GM12878 (cell line): ENCODE measurements around the gene EIF4B. TPM values are rescaled to one million over a fixed set of nuclear protein-coding genes. Genes with fewer than 3 reads are reported as not detected.

ENCODE experiments used
- ATAC-seq: fragments of 200-7000 bp; cut with Tn5 transposase; 3 replicates; pipeline ENCODE4 v1.9.1; 2020; ENCODE audit warnings: mild to moderate bottlenecking, moderate library complexity
- BruUV-seq: library from RNA; stranded (reverse); fragments of 400-500 nt; replicated peaks from 2 replicates; lab custom pipeline; 2021; lab: Mats Ljungman, UMichigan
- CTCF ChIA-PET: fragments of 300-600 bp; sonication (Branson Sonifier 250); formaldehyde crosslinking; extraction: SDS; loops from one replicate; lab custom pipeline; 2021; ENCODE audit warnings: inconsistent platforms; lab: Yijun Ruan, JAX
- POLR2A ChIA-PET: fragments of 350-600 bp; formaldehyde crosslinking; extraction: SDS; loops from one replicate; lab custom pipeline; 2021; ENCODE audit warnings: inconsistent platforms; lab: Charles Lee
- RAD21 ChIA-PET: fragments of 300-600 bp; sonication (Branson Sonifier 250); formaldehyde crosslinking; loops from one replicate; lab custom pipeline; 2023; ENCODE audit warnings: antibody characterized with exemption; ENCODE audit not compliant: unreplicated experiment; lab: Charles Lee
- SMC1A ChIA-PET: fragments of 300-600 bp; sonication (Branson Sonifier 250); formaldehyde crosslinking; loops from one replicate; lab custom pipeline; 2023; ENCODE audit not compliant: unreplicated experiment, uncharacterized antibody; lab: Charles Lee
- DNase-seq: peaks from one replicate; pipeline ENCODE4 v3.0.0-alpha.2; 2011; ENCODE audit warnings: low read depth, low spot score
- FAIRE-seq: peaks from 3 replicates; lab custom pipeline; 2011; peaks lifted over from hg19 to GRCh38; lab: Jason Lieb, UNC
- H2AFZ ChIP-seq: 2 replicates; pipeline ENCODE4 v1.6.0; 2011; ENCODE audit warnings: low read depth, low read length, control low read depth; ENCODE audit not compliant: control insufficient read depth
- H3K27ac ChIP-seq: 2 replicates; pipeline ENCODE4 v1.5.1; 2011; ENCODE audit warnings: control low read depth; ENCODE audit not compliant: control insufficient read depth, insufficient read depth
- H3K27me3 ChIP-seq, 2 experiments: replicated peaks in 1 of 2; 2 replicates each; pipeline versions ENCODE4 v1.6.0 to v1.6.1; 2011; ENCODE audit warnings: low read length in 1 of 2; ENCODE audit not compliant: control insufficient read depth in 2 of 2, insufficient read depth in 2 of 2
- H3K36me3 ChIP-seq, 2 experiments: 2 replicates each; pipeline ENCODE4 v1.5.1; 2011; ENCODE audit warnings: low read length in 1 of 2; ENCODE audit not compliant: control insufficient read depth in 2 of 2, insufficient read depth in 2 of 2
- H3K4me1 ChIP-seq: 2 replicates; pipeline ENCODE4 v1.6.1; 2011; ENCODE audit warnings: mild to moderate bottlenecking, low read length, moderate library complexity, mixed read lengths; ENCODE audit not compliant: control insufficient read depth, insufficient read depth
- H3K4me2 ChIP-seq: 2 replicates; pipeline ENCODE4 v1.6.0; 2011; ENCODE audit warnings: control low read depth; ENCODE audit not compliant: control insufficient read depth, insufficient read depth
- H3K4me3 ChIP-seq: fragments of 200-600 bp; sonication (generic); 2 replicates; pipeline ENCODE4 v1.5.1; 2016
- H3K79me2 ChIP-seq: 2 replicates; pipeline ENCODE4 v1.6.0; 2011; ENCODE audit warnings: low read length; ENCODE audit not compliant: control insufficient read depth, insufficient read depth
- H3K9ac ChIP-seq: 2 replicates; pipeline ENCODE4 v1.8.0; 2011; ENCODE audit warnings: low read length, control low read depth, mixed read lengths; ENCODE audit not compliant: control insufficient read depth, insufficient read depth
- H3K9me3 ChIP-seq: replicated peaks from 3 replicates; pipeline ENCODE4 v1.5.1; 2011; ENCODE audit warnings: mild to moderate bottlenecking, low read length; ENCODE audit not compliant: control insufficient read depth, insufficient read depth
- H4K20me1 ChIP-seq: 2 replicates; pipeline ENCODE4 v1.6.0; 2011; ENCODE audit not compliant: control insufficient read depth, insufficient read depth
- BCLAF1 ChIP-seq: fragments of 450-650 bp; IDR thresholded peaks from 2 replicates; pipeline ENCODE4 v1.6.1; 2017; ENCODE audit warnings: antibody characterized with exemption, mild to moderate bottlenecking, moderate library complexity
- BMI1 ChIP-seq: fragments of 450-650 bp; IDR thresholded peaks from 2 replicates; pipeline ENCODE4 v1.6.1; 2016; ENCODE audit warnings: mild to moderate bottlenecking, moderate library complexity, borderline replicate concordance
- E2F8 ChIP-seq: fragments of 450-650 bp; IDR thresholded peaks from 2 replicates; pipeline ENCODE4 v1.6.1; 2018; ENCODE audit warnings: mild to moderate bottlenecking, low read depth, moderate library complexity; ENCODE audit not compliant: partially characterized antibody
- MTA3 ChIP-seq: IDR thresholded peaks from 2 replicates; pipeline ENCODE4 v1.6.1; 2012; ENCODE audit warnings: low read length, inconsistent platforms, borderline replicate concordance
- NFXL1 ChIP-seq: fragments of 450-650 bp; IDR thresholded peaks from 2 replicates; pipeline ENCODE4 v1.6.1; 2017; ENCODE audit warnings: antibody characterized with exemption, mild to moderate bottlenecking, borderline replicate concordance
- SKIL ChIP-seq: fragments of 450-650 bp; IDR thresholded peaks from 2 replicates; pipeline ENCODE4 v1.6.1; 2017; ENCODE audit warnings: mild to moderate bottlenecking, low read depth, inconsistent platforms; ENCODE audit not compliant: poor library complexity, severe bottlenecking
- STAT1 ChIP-seq: fragments of 450-650 bp; conservative IDR thresholded peaks from 2 replicates; pipeline ENCODE4 v1.6.1; 2014; ENCODE audit warnings: antibody characterized with exemption, mild to moderate bottlenecking
- ZBTB33 ChIP-seq: fragments of 450-650 bp; IDR thresholded peaks from 2 replicates; pipeline ENCODE4 v1.6.1; 2017; ENCODE audit warnings: mild to moderate bottlenecking
- WGBS: methylation state at CpG from one replicate; pipeline ENCODE4 v1.1.6; 2016; ENCODE audit warnings: low lambda C conversion rate; ENCODE audit not compliant: insufficient replicate concordance, insufficient coverage; ENCODE audit errors: missing lambda C conversion rate; 5-methylcytosine and 5-hydroxymethylcytosine counted together
- in situ Hi-C: fragments of 300-500 bp; cut with MboI; formaldehyde crosslinking; loops from 9 replicates; pipeline ENCODE4 v1.14.3; 2018; ENCODE audit warnings: mixed read lengths
- intact Hi-C: fragments of 100-400 bp; cut with micrococcal nuclease; formaldehyde crosslinking; loops from one replicate; pipeline ENCODE4 v1.14.2; 2022; ENCODE audit not compliant: unreplicated experiment
- polyA plus RNA-seq, 11 experiments: library from polyadenylated mRNA; depleted of rRNA in 4 of 11; unstranded in 6 of 11; stranded (reverse) in 5 of 11; fragments of >200 nt; fragmentation: Nextera tagmentation in 4 of 11; fragmentation: Illumina TruSeq in 1 of 11; extraction: Ambion mirVana in 4 of 11; extraction: Trizol in 1 of 11; gene quantifications; 1 replicate in 1 of 11; 2 replicates in 10 of 11; pipeline versions ENCODE4 v1.2.1 to v1.2.3, GENCODE V29; 2011 to 2016; ENCODE audit warnings: inconsistent platforms in 2 of 11, missing spikeins in 2 of 11, low read depth in 1 of 11
- total RNA-seq, 4 experiments: library from RNA; depleted of rRNA in 3 of 4; stranded (reverse); fragments of >200 nt in 3 of 4; fragmentation: Illumina TruSeq in 1 of 4; extraction: Trizol in 1 of 4; gene quantifications; 2 replicates each; pipeline versions ENCODE4 v1.2.1 to v1.2.3, GENCODE V29; 2013 to 2021

EIF4B gene
- total and polyA plus RNA-seq, 10 of the 15 experiments (the other 5 are each of a cell fraction or from before 2014, with no cell fraction given) = 123 to 752 (median 431) TPM

- FAIRE-seq = no peak
- no peak overlapping the region for H3K4me3 ChIP-seq
- SMC1A ChIA-PET = interaction anchor here (0.6 to 0.8 kb wide), 2 partner anchors 31 to 34 kb away, joined by 3 read pairs; partner anchors contain the start of gene EIF4B
- TF ChIP-seq E2F8 (no peak), ZBTB33 (no peak), BMI1 (no peak), MTA3 (no peak), SKIL (no peak), STAT1 (no peak), BCLAF1 (no peak), NFXL1 (no peak)
- no peak overlapping the region for H2AFZ ChIP-seq
- no TSS peak for BruUV-seq
- no peak for ATAC-seq
- no peaks in the 10 kb centered on the region for H3K79me2 ChIP-seq
- H3K9ac ChIP-seq = no peak overlapping the region
- RAD21 ChIA-PET = interaction anchor here (3.4 kb wide), 1 partner anchor 87 kb away, joined by 12 read pairs; no protein-coding TSS in a partner anchor
- no peak overlapping the region for H3K27ac ChIP-seq
- H3K4me2 ChIP-seq = no peak overlapping the region
- DNase-seq = no peak
- CTCF ChIA-PET = interaction anchor here (1.0 to 2.0 kb wide), 2 partner anchors 8 to 87 kb away, joined by 3 to 13 read pairs; no protein-coding TSS in a partner anchor
- intact Hi-C loops (no loop called here), in situ Hi-C loops (no loop called here)
- H3K4me1 ChIP-seq = peaks cover 10% of the 10 kb centered on the region
- POLR2A ChIA-PET = no interaction called here
- WGBS = 18% methylated on average over 6 of the region's 8 CpGs
- H3K9me3 ChIP-seq = no peaks in the 10 kb centered on the region
- no peaks in the 10 kb centered on the region for H4K20me1 ChIP-seq
- H3K27me3 ChIP-seq = no peaks in the 10 kb centered on the region; a peak in 1 of 4 replicates
- H3K36me3 ChIP-seq = no peaks in the 10 kb centered on the region
Measured at GRCh38 chr12:52971679-52972329, 34.5 kb upstream of the EIF4B start.
